Caco-2 (cell line): ENCODE results near the gene INHBA. TPM values are rescaled to one million over a fixed set of nuclear protein-coding genes. Genes with fewer than 3 reads are reported as not detected.

Source experiments
- Bru-seq: library from RNA; stranded (reverse); fragments of 400-500 nt; gene quantifications from one replicate; lab custom pipeline; 2021; lab: Mats Ljungman, UMichigan
- BruChase-seq, 2 experiments: library from RNA; stranded (reverse); fragments of 400-500 nt; gene quantifications; one replicate each; lab custom pipeline; 2021; lab: Mats Ljungman, UMichigan
- BruUV-seq: library from RNA; stranded (reverse); fragments of 400-500 nt; replicated peaks from 2 replicates; lab custom pipeline; 2021; lab: Mats Ljungman, UMichigan
- CTCF ChIA-PET: fragments of 300-600 bp; sonication (Branson Sonifier 250); formaldehyde crosslinking; loops from one replicate; lab custom pipeline; 2022; ENCODE audit warnings: antibody characterized with exemption; lab: Charles Lee
- POLR2A ChIA-PET: fragments of 300-600 bp; sonication (Branson Sonifier 250); formaldehyde crosslinking; loops from one replicate; lab custom pipeline; 2022; ENCODE audit warnings: antibody characterized with exemption; lab: Charles Lee
- DNase-seq, 2 experiments: peaks; one replicate each; pipeline versions ENCODE4 v3.0.0 to v3.0.0-alpha.2; 2020 to 2022
- H3K27me3 ChIP-seq: replicated peaks from 2 replicates; pipeline ENCODE4 v1.6.0; 2011; ENCODE audit warnings: low read length; ENCODE audit not compliant: control insufficient read depth, insufficient read depth
- H3K36me3 ChIP-seq: 2 replicates; pipeline ENCODE4 v1.5.1; 2011; ENCODE audit warnings: low read length; ENCODE audit not compliant: control insufficient read depth, insufficient read depth
- H3K4me1 ChIP-seq: fragments of 250-450 bp; sonication (Bioruptor Pico); 2 replicates; pipeline ENCODE4 v1.5.1; 2020; ENCODE audit warnings: mild to moderate bottlenecking
- H3K4me3 ChIP-seq: 2 replicates; pipeline ENCODE4 v1.5.1; 2011; ENCODE audit warnings: low read depth, mild to moderate bottlenecking, control low read depth, low read length
- H3K9me3 ChIP-seq: fragments of 250-450 bp; sonication (Bioruptor Pico); 2 replicates; pipeline ENCODE4 v1.5.1; 2020; ENCODE audit warnings: mild to moderate bottlenecking, moderate library complexity
- H3K27ac Mint-ChIP-seq: one replicate; pipeline ENCODE4 v1.8.0; 2022; ENCODE audit warnings: mixed read lengths; ENCODE audit not compliant: unreplicated experiment
- H3K27me3 Mint-ChIP-seq: one replicate; pipeline ENCODE4 v1.8.0; 2022; ENCODE audit warnings: mixed read lengths; ENCODE audit not compliant: insufficient read depth, unreplicated experiment
- H3K36me3 Mint-ChIP-seq: one replicate; pipeline ENCODE4 v1.8.0; 2022; ENCODE audit warnings: mild to moderate bottlenecking, mixed read lengths; ENCODE audit not compliant: insufficient read depth, unreplicated experiment
- H3K4me1 Mint-ChIP-seq: one replicate; pipeline ENCODE4 v1.8.0; 2022; ENCODE audit warnings: low read depth, mixed read lengths; ENCODE audit not compliant: unreplicated experiment
- H3K4me3 Mint-ChIP-seq: one replicate; pipeline ENCODE4 v1.8.0; 2022; ENCODE audit warnings: mild to moderate bottlenecking, moderate library complexity, mixed read lengths; ENCODE audit not compliant: unreplicated experiment
- H3K9me3 Mint-ChIP-seq: one replicate; pipeline ENCODE4 v1.8.0; 2022; ENCODE audit warnings: mixed read lengths; ENCODE audit not compliant: unreplicated experiment
- CTCF ChIP-seq, 2 experiments: fragments of 200-600 bp in 1 of 2; IDR thresholded peaks; 1 replicate in 1 of 2; 2 replicates in 1 of 2; pipeline versions ENCODE4 v1.5.1 to v1.8.0; 2011 to 2022; ENCODE audit warnings: antibody characterized with exemption in 1 of 2, control low read depth in 1 of 2, inconsistent platforms in 1 of 2, low read depth in 1 of 2, low read length in 1 of 2, mild to moderate bottlenecking in 1 of 2, moderate library complexity in 1 of 2; ENCODE audit not compliant: insufficient read depth in 1 of 2, severe bottlenecking in 1 of 2, unreplicated experiment in 1 of 2
- intact Hi-C: fragments of 100-400 bp; cut with micrococcal nuclease; formaldehyde crosslinking; loops from one replicate; pipeline ENCODE4 v1.10.0; 2022; ENCODE audit not compliant: unreplicated experiment
- long read RNA-seq: library from polyadenylated mRNA; stranded (forward); transcript quantifications from one replicate; pipeline ENCODE4 v2.0.0, GENCODE V29; 2022
- total RNA-seq: library from RNA; stranded (reverse); gene quantifications from 2 replicates; pipeline ENCODE4 v1.2.3, GENCODE V29; 2022

INHBA gene
- 0.52 and 0.72 TPM in 2 replicates for total RNA-seq
- percentile 31 among the genes with signal in this experiment for Bru-seq, nascent RNA
- BruChase-seq, experiment 1, labeled RNA remaining after a 2-hour chase = percentile 27 among the genes with signal in this experiment
- BruChase-seq, experiment 2, labeled RNA remaining after a 6-hour chase = percentile 18 among the genes with signal in this experiment
- long read RNA-seq = 0 reads

GRCh38 chr7:41702635-41703371 lies at the start of gene INHBA:
INHBA (minus strand) TSS chr7:41703090; CDS start chr7:41700374, 2,716 bp downstream.
- H3K36me3 Mint-ChIP-seq = no peaks in the 10 kb centered on the region
- DNase-seq = peak in 1 of 2 experiments; percentile 9
- CTCF ChIA-PET = no interaction called here
- TF ChIP-seq CTCF (IDR thresholded peaks at IDR 0.05; ENCODE audit: insufficient read depth in 1 of 2, low read depth in 1 of 2, low read length in 1 of 2, severe bottlenecking in 1 of 2, unreplicated experiment in 1 of 2) = no peak
- H3K9me3 Mint-ChIP-seq = no peaks in the 10 kb centered on the region
- intact Hi-C loops = no loop called here
- Histone ChIP-seq H3K9me3 (no peaks in the 10 kb centered on the region), H3K4me3 (no peak within 1 kb of the TSS), H3K27me3 (no peaks in the 10 kb centered on the region), H3K36me3 (no peaks in the 10 kb centered on the region), H3K4me1 (no peaks in the 10 kb centered on the region)
- H3K4me1 Mint-ChIP-seq = peaks cover 14% of the 10 kb centered on the region
- H3K27ac Mint-ChIP-seq = peak within 1 kb of the TSS; percentile 16
- peak within 1 kb of the TSS; percentile 78 for H3K4me3 Mint-ChIP-seq
- POLR2A ChIA-PET = no interaction called here
- BruUV-seq = no TSS peak
- peaks cover 6% of the 10 kb centered on the region for H3K27me3 Mint-ChIP-seq

- no peaks in the 10 kb centered on the region for H3K36me3 Mint-ChIP-seq
- intact Hi-C loops = loop anchor here (5.0 kb wide), 1 partner anchor 90 kb away; no protein-coding TSS in a partner anchor
- no peak for TF ChIP-seq CTCF (IDR thresholded peaks at IDR 0.05; ENCODE audit: insufficient read depth in 1 of 2, low read depth in 1 of 2, low read length in 1 of 2, severe bottlenecking in 1 of 2, unreplicated experiment in 1 of 2)
- no TSS peak for BruUV-seq
- no peaks in the 10 kb centered on the region for H3K36me3 ChIP-seq
- no peaks in the 10 kb centered on the region for H3K27me3 Mint-ChIP-seq
- H3K27me3 ChIP-seq = no peaks in the 10 kb centered on the region
- H3K27ac Mint-ChIP-seq = peak overlapping the region; percentile 54
- DNase-seq = no peak
- peaks cover 13% of the 10 kb centered on the region for H3K9me3 ChIP-seq
- no peak overlapping the region for H3K4me3 ChIP-seq
- peaks cover 25% of the 10 kb centered on the region for H3K4me1 Mint-ChIP-seq
- peaks cover 21% of the 10 kb centered on the region for H3K9me3 Mint-ChIP-seq
- H3K4me1 ChIP-seq = peaks cover 47% of the 10 kb centered on the region
- POLR2A ChIA-PET = no interaction called here
- CTCF ChIA-PET = no interaction called here
- H3K4me3 Mint-ChIP-seq = no peak overlapping the region
Observed at GRCh38 chr7:41752615-41753014, 49.7 kb upstream of the INHBA start.

- TF ChIP-seq CTCF (IDR thresholded peaks at IDR 0.05; ENCODE audit: insufficient read depth in 1 of 2, low read depth in 1 of 2, low read length in 1 of 2, severe bottlenecking in 1 of 2, unreplicated experiment in 1 of 2) = no peak
- Histone ChIP-seq H3K9me3 (peaks cover 3% of the 10 kb centered on the region; the same call in 1 of the 2 replicates), H3K4me3 (no peak overlapping the region), H3K27me3 (no peaks in the 10 kb centered on the region), H3K36me3 (no peaks in the 10 kb centered on the region), H3K4me1 (peaks cover 47% of the 10 kb centered on the region)
- no TSS peak for BruUV-seq
- ChIA-PET POLR2A (no interaction called here), CTCF (no interaction called here)
- Mint-ChIP-seq H3K36me3 (no peaks in the 10 kb centered on the region), H3K4me3 (no peak overlapping the region), H3K9me3 (peaks cover 21% of the 10 kb centered on the region), H3K27me3 (no peaks in the 10 kb centered on the region), H3K27ac (peak overlapping the region; percentile 54), H3K4me1 (peaks cover 25% of the 10 kb centered on the region)
- DNase-seq = peak; percentile 32 to 46
- intact Hi-C loops = loop anchor here (5.0 kb wide), 1 partner anchor 91 kb away; no protein-coding TSS in a partner anchor
Observed at GRCh38 chr7:41750661-41751540, 48.0 kb upstream of the INHBA start.
